K562 (cell line): ENCODE data around the gene MYO1A. TPM values are rescaled to one million over a fixed set of nuclear protein-coding genes. Genes with fewer than 3 reads are reported as not detected.
A peak's percentile ranks its signal among the peaks of the same experiment; 100 is the strongest.

Source experiments
- ATAC-seq: fragments of 200-7000 bp; cut with Tn5 transposase; 3 replicates; pipeline ENCODE4 v1.9.1; 2020; ENCODE audit warnings: moderate library complexity
- BruUV-seq: library from RNA; stranded (reverse); fragments of 400-500 nt; replicated peaks from 2 replicates; lab custom pipeline; 2021; lab: Mats Ljungman, UMichigan
- CTCF ChIA-PET: fragments of 300-600 bp; formaldehyde crosslinking; extraction: SDS; loops from one replicate; lab custom pipeline; 2021; ENCODE audit warnings: low intra/inter-chr PET ratio; lab: Yijun Ruan, JAX
- POLR2A ChIA-PET: fragments of 300-600, 350-650 bp; sonication (Branson Sonifier 250); formaldehyde crosslinking; extraction: SDS; loops from one replicate; lab custom pipeline; 2021; ENCODE audit warnings: antibody characterized with exemption, inconsistent platforms; lab: Yijun Ruan, JAX
- DNase-seq, 4 experiments: peaks; one replicate each; pipeline versions ENCODE4 v3.0.0 to v3.0.0-alpha.2; 2011 to 2018; ENCODE audit warnings: low spot score in 3 of 4, mixed read lengths in 3 of 4; ENCODE audit errors: extremely low read depth in 1 of 4
- FAIRE-seq: peaks from 2 replicates; lab custom pipeline; 2011; peaks lifted over from hg19 to GRCh38; lab: Jason Lieb, UNC
- H2AFZ ChIP-seq: 2 replicates; pipeline ENCODE4 v1.6.0; 2011; ENCODE audit warnings: low read depth, low read length, control low read depth, inconsistent platforms
- H3K27ac ChIP-seq: fragments of 200-600 bp; 3 replicates; pipeline ENCODE4 v1.8.0; 2011; ENCODE audit warnings: low read depth, mild to moderate bottlenecking, control low read depth, inconsistent platforms, low read length, moderate library complexity, mixed read lengths; ENCODE audit errors: extremely low read depth
- H3K27me3 ChIP-seq, 2 experiments: fragments of 300-600 bp in 1 of 2; 2 replicates in 1 of 2; 3 replicates in 1 of 2; pipeline versions ENCODE4 v1.6.0 to v1.8.0; 2011; ENCODE audit warnings: inconsistent platforms in 2 of 2, low read length in 2 of 2, mild to moderate bottlenecking in 1 of 2, mixed read lengths in 1 of 2, moderate library complexity in 1 of 2; ENCODE audit not compliant: control insufficient read depth in 2 of 2, insufficient read depth in 2 of 2
- H3K36me3 ChIP-seq: fragments of 300-600 bp; 3 replicates; pipeline ENCODE4 v1.8.0; 2011; ENCODE audit warnings: mild to moderate bottlenecking, low read length, inconsistent platforms; ENCODE audit not compliant: control insufficient read depth, insufficient read depth
- H3K4me1 ChIP-seq, 2 experiments: fragments of 200-600 bp in 1 of 2; replicated peaks in 1 of 2; 2 replicates in 1 of 2; 3 replicates in 1 of 2; pipeline versions ENCODE4 v1.5.1 to v1.8.0; 2011; ENCODE audit warnings: inconsistent platforms in 2 of 2, low read length in 2 of 2, mild to moderate bottlenecking in 1 of 2, mixed read lengths in 1 of 2, moderate library complexity in 1 of 2; ENCODE audit not compliant: control insufficient read depth in 2 of 2, insufficient read depth in 2 of 2
- H3K4me2 ChIP-seq: 2 replicates; pipeline ENCODE4 v1.6.1; 2011; ENCODE audit warnings: low read length, control low read depth, inconsistent platforms, mixed read lengths; ENCODE audit not compliant: insufficient read depth
- H3K4me3 ChIP-seq: fragments of 200-600 bp; sonication (generic), shearing (Covaris generic); 2 replicates; pipeline ENCODE4 v1.5.1; 2016; ENCODE audit warnings: control low read depth, inconsistent platforms
- H3K79me2 ChIP-seq: fragments of 200-600 bp; 3 replicates; pipeline ENCODE4 v1.8.0; 2011; ENCODE audit warnings: low read length, inconsistent platforms; ENCODE audit not compliant: control insufficient read depth, insufficient read depth
- H3K9ac ChIP-seq, 2 experiments: 2 replicates each; pipeline versions ENCODE4 v1.6.0 to v1.6.1; 2011; ENCODE audit warnings: low read depth in 2 of 2, low read length in 2 of 2, control low read depth in 1 of 2, inconsistent platforms in 1 of 2, mild to moderate bottlenecking in 1 of 2, mixed read lengths in 1 of 2; ENCODE audit not compliant: insufficient read depth in 1 of 2
- H3K9me1 ChIP-seq: one replicate; pipeline ENCODE4 v1.6.0; 2011; ENCODE audit warnings: inconsistent platforms, mild to moderate bottlenecking, low read length, moderate library complexity; ENCODE audit not compliant: control insufficient read depth, insufficient read depth
- H3K9me3 ChIP-seq: replicated peaks from 2 replicates; pipeline ENCODE4 v1.5.1; 2011; ENCODE audit warnings: low read depth, low read length, inconsistent platforms; ENCODE audit not compliant: control insufficient read depth, insufficient read depth
- H4K20me1 ChIP-seq: replicated peaks from 2 replicates; pipeline ENCODE4 v1.6.1; 2011; ENCODE audit warnings: low read length, inconsistent platforms, mixed read lengths; ENCODE audit not compliant: control insufficient read depth, insufficient read depth
- CBFA2T3 ChIP-seq: fragments of 450-650 bp; IDR thresholded peaks from 2 replicates; pipeline ENCODE4 v1.6.1; 2017
- CTCF ChIP-seq, 3 experiments: IDR thresholded peaks in 2 of 3; conservative IDR thresholded peaks in 1 of 3; 2 replicates each; pipeline ENCODE4 v1.5.1; 2011 to 2012; ENCODE audit warnings: low read length in 3 of 3, mild to moderate bottlenecking in 3 of 3, control low read depth in 2 of 3, improper control_type of control experiment in 1 of 3, inconsistent platforms in 1 of 3, low read depth in 1 of 3, mixed read lengths in 1 of 3, moderate library complexity in 1 of 3; ENCODE audit not compliant: insufficient read depth in 2 of 3
- RAD21 ChIP-seq, 2 experiments: fragments of 250-450 bp in 1 of 2; fragments of 450-650 bp in 1 of 2; sonication (Bioruptor Pico) in 1 of 2; formaldehyde crosslinking in 1 of 2; IDR thresholded peaks in 1 of 2; conservative IDR thresholded peaks in 1 of 2; 2 replicates each; pipeline versions ENCODE4 v1.4.0 to v1.8.0; 2020 to 2022; ENCODE audit warnings: mild to moderate bottlenecking in 2 of 2, moderate library complexity in 1 of 2
- REST ChIP-seq, 2 experiments: fragments of 450-650 bp; formaldehyde crosslinking in 1 of 2; IDR thresholded peaks; 2 replicates each; pipeline versions ENCODE4 v1.4.0 to v1.6.1; 2014 to 2020; ENCODE audit warnings: mild to moderate bottlenecking in 2 of 2, borderline replicate concordance in 1 of 2, low read depth in 1 of 2
- SNRNP70 ChIP-seq: fragments of 200-400 bp; formaldehyde crosslinking; optimal IDR thresholded peaks from 2 replicates; pipeline ENCODE3; 2017; ENCODE audit warnings: low read depth, low read length
- ZNF707 ChIP-seq: fragments of 250-450 bp; sonication (Bioruptor Pico); conservative IDR thresholded peaks from 2 replicates; pipeline ENCODE4 v1.8.0; 2022; ENCODE audit warnings: inconsistent platforms, mild to moderate bottlenecking, moderate library complexity
- ZSCAN29 ChIP-seq: fragments of 450-650 bp; IDR thresholded peaks from 2 replicates; pipeline ENCODE4 v1.6.1; 2017
- WGBS: fragments of 100-300 bp; shearing (Covaris generic); methylation state at CpG from one replicate; pipeline ENCODE4 v1.1.6; 2016; ENCODE audit warnings: low coverage, mixed read lengths; ENCODE audit not compliant: insufficient coverage; ENCODE audit errors: missing lambda C conversion rate; 5-methylcytosine and 5-hydroxymethylcytosine counted together
- in situ Hi-C: fragments of 300-500 bp; cut with MboI; formaldehyde crosslinking; loops from 4 replicates; pipeline ENCODE4 v1.15.0; 2018; ENCODE audit warnings: inconsistent platforms, mixed read lengths
- intact Hi-C: fragments of 100-400 bp; cut with micrococcal nuclease; formaldehyde crosslinking; loops from 2 replicates; pipeline ENCODE4 v1.14.2; 2022
- polyA plus RNA-seq, 8 experiments: library from polyadenylated mRNA; depleted of rRNA in 4 of 8; stranded (reverse) in 5 of 8; unstranded in 3 of 8; fragments of >200 nt; fragmentation: Nextera tagmentation in 2 of 8; fragmentation: Illumina TruSeq in 1 of 8; extraction: Ambion mirVana in 2 of 8; extraction: Trizol in 1 of 8; gene quantifications; 2 replicates each; pipeline versions ENCODE4 v1.2.1 to v1.2.3, GENCODE V29; 2011 to 2014; ENCODE audit warnings: inconsistent platforms in 1 of 8, missing spikeins in 1 of 8
- total RNA-seq, 7 experiments: library from RNA; depleted of rRNA in 6 of 7; stranded (reverse); fragments of >200 nt in 6 of 7; fragmentation: Illumina TruSeq in 2 of 7; extraction: Trizol in 2 of 7; gene quantifications; 2 replicates each; pipeline versions ENCODE4 v1.2.1 to v1.2.3, GENCODE V29; 2011 to 2021; ENCODE audit warnings: low replicate concordance in 1 of 7

MYO1A gene
- total and polyA plus RNA-seq, 9 of the 15 experiments (the other 6 are each of a cell fraction or from before 2014, with no cell fraction given), result 0.03 to 0.29 (median 0.14) TPM; not detected in 2

GRCh38 chr12:56996793-56997545 lies 53.0 kb downstream of the MYO1A start:
- no peaks in the 10 kb centered on the region for H3K27me3 ChIP-seq
- no peaks in the 10 kb centered on the region for H3K9me1 ChIP-seq
- in situ Hi-C loops (no loop called here), intact Hi-C loops (no loop called here)
- no peak overlapping the region for H2AFZ ChIP-seq
- H3K27ac ChIP-seq, result no peak overlapping the region
- H3K4me1 ChIP-seq, result peaks cover 19 to 34% of the 10 kb centered on the region in 2 experiments
- H3K79me2 ChIP-seq, result peaks cover 28% of the 10 kb centered on the region
- peak; percentile 11; the same call in 2 of the 3 replicates for ATAC-seq
- TF ChIP-seq RAD21 (CRISPR knock-in tag; conservative IDR thresholded peaks at IDR 0.05 in 1 of 2, IDR thresholded peaks at IDR 0.05 in 1 of 2) (peak in 1 of 2 experiments; percentile 28; a peak in 2 of 4 replicates), ZSCAN29 (no peak), CBFA2T3 (peak; percentile 23; the same call in 1 of the 2 replicates), CTCF (IDR thresholded peaks at IDR 0.05 in 2 of 3, conservative IDR thresholded peaks at IDR 0.05 in 1 of 3; ENCODE audit: insufficient read depth in 2 of 3, low read depth in 1 of 3, low read length in 3 of 3) (peak in 2 of 3 experiments; percentile 2 to 19; a peak in 1 of 6 replicates), SNRNP70 (no peak), REST (IDR thresholded peaks at IDR 0.05; ENCODE audit: borderline replicate concordance) (peak; percentile 22; the same call in 1 of the 2 replicates), REST (CRISPR knock-in tag; IDR thresholded peaks at IDR 0.05; ENCODE audit: low read depth) (no peak), ZNF707 (CRISPR knock-in tag) (no peak)
- no peak overlapping the region for H3K4me2 ChIP-seq
- DNase-seq, result peak in 2 of 4 experiments; percentile 13 to 44
- peak; percentile 26 for FAIRE-seq
- H3K9ac ChIP-seq, result peak overlapping the region in 1 of 2 experiments; percentile 62; a peak in 1 of 4 replicates
- ChIA-PET POLR2A (interaction anchor here (0.6 to 1.0 kb wide), 4 partner anchors 12 to 193 kb away, joined by 3 read pairs; no protein-coding TSS in a partner anchor), CTCF (interaction anchor here (0.6 kb wide), 1 partner anchor 239 kb away, joined by 4 read pairs; no protein-coding TSS in a partner anchor)
- 47% methylated on average over 9 of the region's 12 CpGs for WGBS
- no peaks in the 10 kb centered on the region for H3K9me3 ChIP-seq
- H3K36me3 ChIP-seq, result peaks cover 33% of the 10 kb centered on the region; the same call in 2 of the 3 replicates
- no TSS peak for BruUV-seq
- H3K4me3 ChIP-seq, result no peak overlapping the region
- no peaks in the 10 kb centered on the region; the same call in 1 of the 2 replicates for H4K20me1 ChIP-seq
